Activated T-cell treated with anti-CD3 and anti-CD28 coated beads for 1 hour (primary cell): Measurements from ENCODE around the gene S100A2.

ENCODE experiments used
- DNase-seq: peaks from one replicate; pipeline ENCODE4 v3.0.0-alpha.2; 2020; ENCODE audit warnings: low read depth

Gene S100A2

GRCh38 chr1:153565529-153566374 is at the start of gene S100A2:
TSS of gene S100A2 (minus strand) at chr1:153565844. CDS start at chr1:153563877, 1,967 bp downstream.
- DNase-seq = no peak

- DNase-seq = no peak
Measured at GRCh38 chr1:153615406-153615805, 49.8 kb upstream of the S100A2 start.

- DNase-seq = no peak
Measured at GRCh38 chr1:153614906-153615305, 49.3 kb upstream of the S100A2 start.

GRCh38 chr1:153614189-153614900 is 48.7 kb upstream of the S100A2 start:
- no peak for DNase-seq

- no peak for DNase-seq
Measured at GRCh38 chr1:153613406-153613805, 47.8 kb upstream of the S100A2 start.

- no peak for DNase-seq
Measured at GRCh38 chr1:153612755-153613331, 47.2 kb upstream of the S100A2 start, which contains the start of gene S100A16. TSS of gene S100A16 (minus strand) at chr1:153613137. CDS start at chr1:153608151, 4,986 bp downstream.

GRCh38 chr1:153612111-153612754 is 46.6 kb upstream of the S100A2 start:
- no peak for DNase-seq

- no peak for DNase-seq
Measured at GRCh38 chr1:153611356-153611755, 45.7 kb upstream of the S100A2 start.

- DNase-seq = no peak
Measured at GRCh38 chr1:153610811-153611301, 45.2 kb upstream of the S100A2 start.

GRCh38 chr1:153610334-153610733 is 44.7 kb upstream of the S100A2 start:
- no peak for DNase-seq

- no peak for DNase-seq
Measured at GRCh38 chr1:153609585-153609907, 43.9 kb upstream of the S100A2 start.

- DNase-seq = no peak
Measured at GRCh38 chr1:153608742-153609584, 43.3 kb upstream of the S100A2 start.

GRCh38 chr1:153608089-153608682 is 42.5 kb upstream of the S100A2 start:
- DNase-seq = no peak

- DNase-seq = no peak
Measured at GRCh38 chr1:153607381-153607780, 41.7 kb upstream of the S100A2 start.

GRCh38 chr1:153606194-153606593 is 40.5 kb upstream of the S100A2 start:
- no peak for DNase-seq

- no peak for DNase-seq
Measured at GRCh38 chr1:153602749-153603148, 37.1 kb upstream of the S100A2 start.

- no peak for DNase-seq
Measured at GRCh38 chr1:153599847-153600246, 34.2 kb upstream of the S100A2 start.

- no peak for DNase-seq
Measured at GRCh38 chr1:153598309-153599172, 32.9 kb upstream of the S100A2 start.

- no peak for DNase-seq
Measured at GRCh38 chr1:153597206-153597605, 31.6 kb upstream of the S100A2 start.

- no peak for DNase-seq
Measured at GRCh38 chr1:153592748-153593147, 27.1 kb upstream of the S100A2 start.
